ENCODE results near the gene RGS10.
"Not testable (repeated sequence)": the region's sequence is repeated elsewhere in the genome, so short reads cannot be mapped to it uniquely, and the experiment has no call there.

DNA sequence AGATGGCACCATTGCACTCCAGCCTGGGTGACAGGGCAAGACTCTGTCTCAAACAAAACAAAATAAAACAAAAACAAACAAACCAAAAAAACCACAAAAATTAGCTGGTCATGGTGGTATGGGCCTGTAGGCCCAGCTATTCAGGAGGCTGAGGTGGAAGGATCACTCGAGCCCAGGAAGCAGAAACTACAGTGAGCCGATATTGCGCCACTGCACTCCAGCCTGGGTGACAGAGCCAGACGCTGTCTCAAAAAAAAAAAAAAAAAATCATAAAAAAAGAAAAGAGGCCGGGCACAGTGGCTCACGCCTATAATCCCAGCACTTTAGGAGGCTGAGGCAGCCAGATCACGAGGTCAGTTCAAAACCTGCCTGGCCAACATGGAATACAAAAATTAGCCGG is 9.7 kb downstream of the RGS10 start:
- TF ChIP-seq POLR2A, POLR2AphosphoS5 (IDR thresholded peaks at IDR 0.05): not testable (repeated sequence)
- TF ChIP-seq, protein P1, sequence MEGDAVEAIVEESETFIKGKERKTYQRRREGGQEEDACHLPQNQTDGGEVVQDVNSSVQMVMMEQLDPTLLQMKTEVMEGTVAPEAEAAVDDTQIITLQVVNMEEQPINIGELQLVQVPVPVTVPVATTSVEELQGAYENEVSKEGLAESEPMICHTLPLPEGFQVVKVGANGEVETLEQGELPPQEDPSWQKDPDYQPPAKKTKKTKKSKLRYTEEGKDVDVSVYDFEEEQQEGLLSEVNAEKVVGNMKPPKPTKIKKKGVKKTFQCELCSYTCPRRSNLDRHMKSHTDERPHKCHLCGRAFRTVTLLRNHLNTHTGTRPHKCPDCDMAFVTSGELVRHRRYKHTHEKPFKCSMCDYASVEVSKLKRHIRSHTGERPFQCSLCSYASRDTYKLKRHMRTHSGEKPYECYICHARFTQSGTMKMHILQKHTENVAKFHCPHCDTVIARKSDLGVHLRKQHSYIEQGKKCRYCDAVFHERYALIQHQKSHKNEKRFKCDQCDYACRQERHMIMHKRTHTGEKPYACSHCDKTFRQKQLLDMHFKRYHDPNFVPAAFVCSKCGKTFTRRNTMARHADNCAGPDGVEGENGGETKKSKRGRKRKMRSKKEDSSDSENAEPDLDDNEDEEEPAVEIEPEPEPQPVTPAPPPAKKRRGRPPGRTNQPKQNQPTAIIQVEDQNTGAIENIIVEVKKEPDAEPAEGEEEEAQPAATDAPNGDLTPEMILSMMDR (IDR thresholded peaks at IDR 0.05) = not testable (repeated sequence)

All from breast epithelium (tissue), 3 donors.